ENCODE data around the gene HES7. TPM values are rescaled to one million over a fixed set of nuclear protein-coding genes. Genes with fewer than 3 reads are reported as not detected.

The HES7 gene
- total and polyA plus RNA-seq, 8 donors: 0.58 to 0.92 TPM; not detected in 6

GRCh38 chr17:8122924-8123694 is 797 bp downstream of the HES7 start:
- Histone ChIP-seq H3K27me3 (peaks cover 0 to 84% (median 50%) of the 10 kb centered on the region in 3 donors), H3K4me1 (peaks cover 79 to 94% (median 89%) of the 10 kb centered on the region in 4 donors), H3K4me3 (peak overlapping the region; percentile 43 to 70 (median 50)), H3K36me3 (no peaks in the 10 kb centered on the region), H3K9me3 (no peaks in the 10 kb centered on the region), H3K27ac (peak overlapping the region in 2 of 5 donors; percentile 35 to 64)
- DNase-seq: no peak
- 1% methylated on average over 33 to 55 of the region's 55 CpGs for WGBS, 5 donors
- no peak for TF ChIP-seq EP300 (IDR thresholded peaks at IDR 0.05)
- no peak for TF ChIP-seq POLR2AphosphoS5 (IDR thresholded peaks at IDR 0.05)
- TF ChIP-seq POLR2A (IDR thresholded peaks at IDR 0.05): no peak
- TF ChIP-seq CTCF (IDR thresholded peaks at IDR 0.05): no peak
- intact Hi-C loops (cut with DNase I; ENCODE audit: low total_unique reads): no loop called here

GRCh38 chr17:8122422-8122923 is 1.4 kb downstream of the HES7 start:
- H3K36me3 ChIP-seq: no peaks in the 10 kb centered on the region
- peak overlapping the region; percentile 43 to 70 (median 50) for H3K4me3 ChIP-seq
- peak overlapping the region in 2 of 5 donors; percentile 40 to 64 for H3K27ac ChIP-seq
- H3K9me3 ChIP-seq: no peaks in the 10 kb centered on the region
- DNase-seq: peak in 1 of 2 donors; percentile 59
- peaks cover 0 to 84% (median 54%) of the 10 kb centered on the region in 3 donors for H3K27me3 ChIP-seq
- 1 to 2% (median 1%) methylated on average over 29 of the region's 29 CpGs for WGBS, 5 donors
- TF ChIP-seq POLR2A (IDR thresholded peaks at IDR 0.05): no peak
- TF ChIP-seq POLR2AphosphoS5 (IDR thresholded peaks at IDR 0.05): no peak
- no peak for TF ChIP-seq CTCF (IDR thresholded peaks at IDR 0.05)
- TF ChIP-seq EP300 (IDR thresholded peaks at IDR 0.05): no peak
- H3K4me1 ChIP-seq: peaks cover 85 to 99% (median 95%) of the 10 kb centered on the region in 4 donors
- intact Hi-C loops (cut with DNase I; ENCODE audit: low total_unique reads): no loop called here

GRCh38 chr17:8121681-8122421 is 2.1 kb downstream of the HES7 start:
- DNase-seq: peak in 1 of 2 donors; percentile 87
- no peaks in the 10 kb centered on the region for H3K9me3 ChIP-seq
- peak overlapping the region in 3 of 5 donors; percentile 10 to 64 (median 40) for H3K27ac ChIP-seq
- H3K4me1 ChIP-seq: peaks cover 85 to 99% (median 95%) of the 10 kb centered on the region in 4 donors
- intact Hi-C loops (cut with DNase I; ENCODE audit: low total_unique reads): no loop called here
- no peaks in the 10 kb centered on the region for H3K36me3 ChIP-seq
- TF ChIP-seq POLR2A (IDR thresholded peaks at IDR 0.05) (no peak), EP300 (IDR thresholded peaks at IDR 0.05) (no peak), CTCF (IDR thresholded peaks at IDR 0.05) (peak in 1 of 7 experiments; percentile 26), POLR2AphosphoS5 (IDR thresholded peaks at IDR 0.05) (no peak)
- H3K27me3 ChIP-seq: peaks cover 0 to 84% (median 60%) of the 10 kb centered on the region in 3 donors
- H3K4me3 ChIP-seq: peak overlapping the region; percentile 43 to 70 (median 50)
- 0 to 1% (median 1%) methylated on average over 43 to 76 of the region's 76 CpGs for WGBS, 5 donors

- DNase-seq: no peak
- no peaks in the 10 kb centered on the region for H3K9me3 ChIP-seq
- H3K36me3 ChIP-seq: no peaks in the 10 kb centered on the region
- peaks cover 0 to 86% (median 65%) of the 10 kb centered on the region in 3 donors for H3K27me3 ChIP-seq
- H3K4me1 ChIP-seq: peaks cover 80 to 94% (median 91%) of the 10 kb centered on the region in 4 donors
- 0 to 2% (median 1%) methylated on average over 11 to 25 of the region's 25 CpGs for WGBS, 5 donors
- peak overlapping the region; percentile 43 to 70 (median 50) for H3K4me3 ChIP-seq
- H3K27ac ChIP-seq: peak overlapping the region in 2 of 5 donors; percentile 40 to 64
- intact Hi-C loops (cut with DNase I; ENCODE audit: low total_unique reads): no loop called here
- no peak for TF ChIP-seq POLR2A (IDR thresholded peaks at IDR 0.05)
- TF ChIP-seq EP300 (IDR thresholded peaks at IDR 0.05): no peak
Observed at GRCh38 chr17:8121407-8121680, 2.6 kb downstream of the HES7 start.

All from stomach (tissue), 9 donors.